Motor neuron (in vitro differentiated cells): Measurements from ENCODE around the gene COL27A1. TPM values are rescaled to one million over a fixed set of nuclear protein-coding genes. Genes with fewer than 3 reads are reported as not detected.

ENCODE experiments used
- ATAC-seq, 8 experiments: fragments of 200-7000 bp; cut with Tn5 transposase; replicated peaks in 6 of 8; 2 replicates each; pipeline ENCODE4 v1.8.0; 2021; ENCODE audit warnings: mild to moderate bottlenecking in 8 of 8, moderate library complexity in 8 of 8
- H3K27ac ChIP-seq, 2 donors: fragments of 250-450 bp; sonication (Bioruptor Pico); 2 replicates each; pipeline ENCODE4 v1.9.0; 2021; ENCODE audit warnings: antibody characterized with exemption in 2 of 2, mild to moderate bottlenecking in 2 of 2, moderate library complexity in 1 of 2
- H3K4me1 ChIP-seq, 2 donors: fragments of 250-450 bp; sonication (Bioruptor Pico); replicated peaks in 1 of 2; 2 replicates each; pipeline ENCODE4 v1.6.1; 2021; ENCODE audit warnings: antibody characterized with exemption in 2 of 2, mild to moderate bottlenecking in 2 of 2, moderate library complexity in 1 of 2
- H3K4me3 ChIP-seq, 5 donors: fragments of 250-450 bp; sonication (Bioruptor Pico); 2 replicates each; pipeline ENCODE4 v1.9.0; 2021; ENCODE audit warnings: antibody characterized with exemption in 5 of 5, mild to moderate bottlenecking in 5 of 5, moderate library complexity in 4 of 5
- WGBS, 10 experiments: fragments of 450-650 bp; shearing (Covaris generic); methylation state at CpG; one replicate each; pipeline ENCODE4 v1.0.0; 2022; 5-methylcytosine and 5-hydroxymethylcytosine counted together
- in situ Hi-C, 9 experiments: fragments of 400-800 bp; cut with MboI; loops; one replicate each; pipeline ENCODE4 v1.15.0; 2021; ENCODE audit warnings: low sequenced_read_pairs in 9 of 9, low pct_unique_long_range_greater_than_20kb in 2 of 9; ENCODE audit not compliant: unreplicated experiment in 9 of 9
- total RNA-seq, 8 experiments: library from RNA; unstranded; fragments of 300-600 nt; gene quantifications; 2 replicates each; pipeline versions ENCODE4 v1.2.3 to v1.2.4, GENCODE V29; 2022

COL27A1 gene
- total RNA-seq, 8 experiments from 2014 or later = 0.54 to 40.3 (median 4.2) TPM

DNA sequence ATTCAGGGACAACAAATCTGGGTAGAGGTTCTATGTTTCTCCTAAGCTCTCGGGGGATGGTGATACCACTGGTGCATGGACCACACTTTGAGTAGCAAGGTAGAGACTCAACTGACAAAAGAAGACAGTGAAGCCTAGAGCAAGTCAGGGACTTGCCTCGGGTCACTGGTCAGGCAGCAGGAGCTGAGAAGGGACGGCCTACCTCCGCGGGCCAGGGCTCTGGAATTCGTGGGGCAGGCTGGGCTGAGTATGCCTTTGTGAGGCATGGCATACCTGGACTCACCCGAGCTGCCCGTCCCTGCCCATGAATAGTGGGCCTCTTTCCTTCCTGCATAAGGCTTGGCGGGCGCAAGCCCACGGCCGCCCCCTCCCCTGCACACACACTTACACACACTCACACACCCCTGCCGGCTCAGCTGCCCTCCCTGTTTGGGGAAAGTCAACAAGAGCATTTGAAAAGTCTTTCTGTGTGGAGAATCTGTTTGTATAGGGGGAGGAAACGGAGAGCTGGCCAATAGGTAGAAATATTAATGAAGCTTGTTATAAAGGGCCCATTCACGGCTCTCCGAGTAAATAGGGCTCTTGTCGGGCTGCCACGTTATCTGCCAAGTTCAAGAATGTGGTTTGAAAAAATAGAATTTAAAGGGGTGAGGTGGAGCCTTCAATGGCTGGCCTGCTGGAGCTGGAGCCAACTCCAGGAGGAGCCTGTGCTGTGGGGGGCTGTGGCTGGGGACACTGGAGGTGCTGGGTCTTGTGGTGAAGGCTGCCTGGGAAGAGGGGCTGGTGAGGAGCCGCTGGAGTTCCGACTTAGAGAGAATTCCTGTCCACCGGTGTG lies 37.1 kb upstream of the COL27A1 start:
- Histone ChIP-seq H3K4me1 (peaks cover 13 to 52% of the 10 kb centered on the region in 2 donors), H3K4me3 (no peak overlapping the region), H3K27ac (no peak overlapping the region)
- peak in 5 of 8 experiments; percentile 63 to 83 (median 66) for ATAC-seq
- WGBS, 10 experiments = 27 to 87% (median 68%) methylated on average over 1 to 14 of the region's 21 CpGs; no CpG with 5 or more reads in 3 of the 10 experiments
- in situ Hi-C loops = loop anchor here in 4 of 9 experiments (25.0 kb wide), 1 partner anchor 169 kb away; no protein-coding TSS in a partner anchor

GRCh38 chr9:114119242-114120191 lies 35.8 kb upstream of the COL27A1 start:
- no peak for ATAC-seq
- in situ Hi-C loops = loop anchor here in 4 of 9 experiments (25.0 kb wide), 1 partner anchor 168 kb away; no protein-coding TSS in a partner anchor
- no peak overlapping the region for H3K4me3 ChIP-seq
- WGBS, 10 experiments = 16 to 92% (median 53%) methylated on average over 1 to 4 of the region's 9 CpGs; no CpG with 5 or more reads in 3 of the 10 experiments
- peaks cover 13 to 57% of the 10 kb centered on the region in 2 donors for H3K4me1 ChIP-seq
- no peak overlapping the region for H3K27ac ChIP-seq

- Histone ChIP-seq H3K4me3 (no peak overlapping the region), H3K4me1 (peaks cover 16 to 57% of the 10 kb centered on the region in 2 donors), H3K27ac (no peak overlapping the region)
- no peak for ATAC-seq
- in situ Hi-C loops = loop anchor here in 4 of 9 experiments (25.0 kb wide), 1 partner anchor 167 kb away; no protein-coding TSS in a partner anchor
- 0 to 100% (median 63%) methylated on average over 1 to 4 of the region's 4 CpGs; no CpG with 5 or more reads in 3 of the 10 experiments for WGBS, 10 experiments
These were observed 34.9 kb upstream of the COL27A1 start for GRCh38 chr9:114120192-114121014.

- in situ Hi-C loops = loop anchor here in 4 of 9 experiments (25.0 kb wide), 1 partner anchor 166 kb away; no protein-coding TSS in a partner anchor
- peak in 5 of 8 experiments; percentile 20 to 69 (median 55) for ATAC-seq
These were observed 33.9 kb upstream of the COL27A1 start for GRCh38 chr9:114121227-114122135.

DNA sequence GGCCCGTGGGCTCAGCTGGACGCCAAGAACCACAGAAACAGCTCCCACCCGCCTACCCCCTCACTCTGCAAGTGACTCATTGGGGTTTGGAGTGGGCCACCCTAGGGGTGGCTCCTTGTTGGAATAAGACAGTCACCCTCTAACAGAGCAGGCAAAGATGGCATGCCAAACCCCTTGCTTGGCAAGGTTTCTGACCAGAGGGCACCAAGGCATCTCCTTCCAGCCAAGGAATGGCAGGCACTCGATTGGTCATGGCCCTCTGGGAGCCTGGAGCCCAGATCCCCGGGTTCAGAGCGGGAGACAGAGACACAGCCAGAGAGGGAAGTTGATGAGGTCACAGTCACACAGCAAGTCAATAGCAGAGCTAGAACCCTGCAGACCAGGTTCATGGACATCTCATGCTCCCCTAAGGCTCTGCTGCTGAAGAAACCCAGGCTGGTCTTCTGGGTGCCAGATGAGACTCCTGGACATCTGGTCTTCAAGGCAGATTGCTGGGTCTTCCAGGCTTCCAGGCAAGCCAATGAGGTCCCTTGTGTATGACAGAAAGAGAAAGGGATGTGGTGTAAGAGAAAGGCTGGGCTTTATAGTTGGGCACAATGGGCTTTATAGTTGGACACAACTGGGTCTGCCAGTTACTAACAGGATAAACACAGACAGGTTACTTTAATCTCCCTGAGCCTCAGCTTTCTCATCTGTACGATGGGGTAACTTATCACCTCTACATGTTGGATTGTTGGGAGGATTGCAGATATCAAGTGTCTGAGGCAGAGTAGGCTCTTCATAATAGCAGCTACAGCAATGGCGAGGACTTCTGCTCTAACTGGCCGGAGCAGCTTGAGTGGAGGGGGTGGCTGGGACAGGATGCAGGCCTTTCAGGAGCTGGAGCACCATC lies 33.0 kb upstream of the COL27A1 start:
- peaks cover 16 to 48% of the 10 kb centered on the region in 2 donors for H3K4me1 ChIP-seq
- 20 to 100% (median 75%) methylated on average over 1 to 2 of the region's 9 CpGs; no CpG with 5 or more reads in 4 of the 10 experiments for WGBS, 10 experiments
- H3K27ac ChIP-seq = no peak overlapping the region
- in situ Hi-C loops = loop anchor here in 4 of 9 experiments (25.0 kb wide), 1 partner anchor 165 kb away; no protein-coding TSS in a partner anchor
- H3K4me3 ChIP-seq = no peak overlapping the region
- no peak for ATAC-seq

More at GRCh38 chr9:114121227-114122135, 33.9 kb upstream of the COL27A1 start:
- H3K4me3 ChIP-seq = no peak overlapping the region
- peaks cover 16 to 48% of the 10 kb centered on the region in 2 donors for H3K4me1 ChIP-seq
- 17 to 100% (median 73%) methylated on average over 1 to 6 of the region's 16 CpGs; no CpG with 5 or more reads in 3 of the 10 experiments for WGBS, 10 experiments
- peak overlapping the region; percentile 61 to 69 for H3K27ac ChIP-seq

DNA sequence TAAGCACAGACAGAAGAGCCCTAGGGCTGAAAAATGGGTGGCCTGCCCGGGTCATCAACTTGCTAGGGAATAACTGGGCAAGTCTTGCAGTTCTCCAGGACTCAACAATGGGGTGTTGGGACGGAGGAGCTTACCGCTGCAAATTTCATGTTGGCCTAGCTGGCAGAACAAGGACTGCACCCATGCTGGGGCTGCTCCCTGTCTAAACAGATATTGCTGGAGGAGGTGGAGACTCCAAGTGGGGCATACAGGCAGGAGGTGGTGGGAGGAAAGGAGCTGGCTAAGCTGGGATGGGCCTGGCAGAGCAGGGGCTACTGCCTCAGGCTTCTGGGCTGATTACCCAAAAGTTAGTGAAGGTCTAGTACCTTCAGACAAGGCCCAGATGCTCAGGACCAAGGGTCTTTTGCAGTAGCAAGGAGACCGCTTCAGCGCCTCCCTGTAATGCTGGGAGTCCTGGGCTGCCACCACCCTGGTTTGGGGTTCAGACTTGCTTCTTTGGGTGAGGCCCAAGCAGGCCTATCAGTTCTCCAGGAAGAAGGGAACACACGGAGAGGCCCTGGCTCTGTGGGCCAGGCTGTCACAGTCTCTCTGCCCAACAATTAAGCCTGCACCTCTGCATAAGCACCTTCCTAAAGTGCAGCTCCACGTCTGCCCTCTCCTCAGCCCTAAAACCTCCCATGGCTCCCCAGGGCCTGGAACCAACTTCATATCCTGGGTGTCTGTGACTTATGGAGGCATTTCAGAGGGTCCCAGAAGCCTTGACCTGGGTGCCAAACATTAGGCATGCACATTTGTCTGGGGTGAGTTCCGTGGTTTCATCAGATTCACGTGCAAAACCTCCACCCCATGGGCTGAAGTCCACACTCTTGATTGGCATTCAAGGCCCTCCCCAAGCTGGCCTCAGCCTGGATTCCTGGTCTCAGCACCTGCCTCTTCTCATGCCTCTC lies 32.0 kb upstream of the COL27A1 start:
- 53 to 100% (median 80%) methylated on average over 1 to 3 of the region's 9 CpGs; no CpG with 5 or more reads in 4 of the 10 experiments for WGBS, 10 experiments
- in situ Hi-C loops = loop anchor here in 4 of 9 experiments (25.0 kb wide), 1 partner anchor 164 kb away; no protein-coding TSS in a partner anchor
- Histone ChIP-seq H3K27ac (no peak overlapping the region), H3K4me1 (peaks cover 16 to 41% of the 10 kb centered on the region in 2 donors), H3K4me3 (no peak overlapping the region)
- ATAC-seq = no peak

DNA sequence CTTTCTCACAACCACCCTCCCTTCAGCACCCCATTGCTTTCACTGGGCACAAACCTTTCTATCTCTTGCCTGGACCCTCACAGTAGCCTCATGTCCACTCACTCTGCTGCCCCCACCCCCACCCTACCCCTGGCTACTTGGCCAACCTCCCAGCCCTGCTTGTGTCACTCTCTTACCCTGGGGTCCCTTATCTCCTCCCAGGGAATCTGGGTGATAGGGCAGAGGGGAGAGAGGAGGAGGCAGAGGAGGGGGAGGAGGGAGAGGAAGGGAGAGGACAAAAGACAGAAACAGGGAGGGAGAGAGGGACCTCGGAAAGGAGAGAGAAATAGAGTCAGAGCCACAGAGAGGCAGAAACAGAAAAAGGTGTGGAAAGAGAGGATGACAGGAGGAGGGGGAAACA lies 31.2 kb upstream of the COL27A1 start:
- ATAC-seq = no peak
- Histone ChIP-seq H3K27ac (no peak overlapping the region), H3K4me3 (no peak overlapping the region), H3K4me1 (peaks cover 16 to 33% of the 10 kb centered on the region in 2 donors)
- 40 to 100% (median 67%) methylated on average over 1 of the region's 1 CpG; no CpG with 5 or more reads in 5 of the 10 experiments for WGBS, 10 experiments
- in situ Hi-C loops = loop anchor here in 4 of 9 experiments (25.0 kb wide), 1 partner anchor 163 kb away; no protein-coding TSS in a partner anchor

GRCh38 chr9:114124666-114125475 lies 30.5 kb upstream of the COL27A1 start:
- peaks cover 16 to 29% of the 10 kb centered on the region in 2 donors for H3K4me1 ChIP-seq
- H3K4me3 ChIP-seq = no peak overlapping the region
- no peak for ATAC-seq
- 33 to 87% (median 77%) methylated on average over 1 to 8 of the region's 13 CpGs; no CpG with 5 or more reads in 6 of the 10 experiments for WGBS, 10 experiments
- in situ Hi-C loops = loop anchor here in 4 of 9 experiments (25.0 kb wide), 2 partner anchors 88 to 162 kb away; no protein-coding TSS in a partner anchor
- no peak overlapping the region for H3K27ac ChIP-seq
